ENCODE data around the gene TTC7B. TPM values are rescaled to one million over a fixed set of nuclear protein-coding genes. Genes with fewer than 3 reads are reported as not detected.

The TTC7B gene
- total and polyA plus RNA-seq, 9 of the 15 experiments (the other 6 are each of a cell fraction or from before 2014, with no cell fraction given) = 2.2 to 77.2 (median 36.7) TPM

DNA sequence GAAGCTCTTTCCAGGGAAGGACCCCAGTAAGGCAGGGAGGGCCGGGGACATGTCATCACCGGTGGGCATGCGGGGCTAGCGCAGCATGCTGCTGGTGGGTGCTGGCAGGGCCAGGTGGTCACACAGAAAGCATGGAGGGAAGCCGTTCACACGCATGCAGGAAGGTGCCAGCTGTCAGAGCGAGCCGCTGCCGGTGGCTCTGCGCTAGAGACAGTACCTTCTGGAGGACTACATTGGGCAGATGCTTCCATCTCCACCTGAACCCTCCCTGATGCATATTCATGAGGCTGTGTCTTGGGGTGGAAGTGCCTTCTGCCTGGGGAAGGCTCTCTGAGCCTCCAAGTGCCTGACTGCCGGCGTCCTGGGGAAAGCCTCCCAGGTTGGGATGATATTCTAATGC, 215.6 kb downstream of the TTC7B start:
- BruUV-seq (replicated peaks) = no TSS peak
- in situ Hi-C loops (cut with MboI) (no loop called here), intact Hi-C loops (cut with micrococcal nuclease) (no loop called here)
- H3K79me2 ChIP-seq (ENCODE audit: control insufficient read depth, insufficient read depth, low read length) = no peaks in the 10 kb centered on the region
- DNase-seq (ENCODE audit: extremely low read depth in 1 of 4, low spot score in 3 of 4) = no peak
- H3K9ac ChIP-seq (ENCODE audit: insufficient read depth in 1 of 2, low read depth in 2 of 2, low read length in 2 of 2) = no peak overlapping the region
- ATAC-seq = no peak
- H3K4me1 ChIP-seq (replicated peaks in 1 of 2; ENCODE audit: control insufficient read depth in 2 of 2, insufficient read depth in 2 of 2, low read length in 2 of 2) = peaks cover 0 to 6% of the 10 kb centered on the region in 2 experiments; a peak in 2 of 5 replicates
- FAIRE-seq = no peak
- no peak overlapping the region for H2AFZ ChIP-seq (ENCODE audit: low read depth, low read length)
- H3K27ac ChIP-seq (ENCODE audit: extremely low read depth, low read depth, low read length) = no peak overlapping the region
- H3K9me3 ChIP-seq (replicated peaks; ENCODE audit: control insufficient read depth, insufficient read depth, low read depth, low read length) = no peaks in the 10 kb centered on the region
- 91% methylated on average over 10 of the region's 12 CpGs for WGBS (ENCODE audit: insufficient coverage, low coverage, missing lambda C conversion rate)
- H3K27me3 ChIP-seq (ENCODE audit: control insufficient read depth in 2 of 2, insufficient read depth in 2 of 2, low read length in 2 of 2) = no peaks in the 10 kb centered on the region
- POLR2A ChIA-PET = no interaction called here
- CTCF ChIA-PET (ENCODE audit: low intra/inter-chr PET ratio) = no interaction called here
- H3K9me1 ChIP-seq (ENCODE audit: control insufficient read depth, insufficient read depth, low read length) = no peaks in the 10 kb centered on the region
- H3K36me3 ChIP-seq (ENCODE audit: control insufficient read depth, insufficient read depth, low read length) = no peaks in the 10 kb centered on the region; the same call in 2 of the 3 replicates
- TF ChIP-seq TCF7 (IDR thresholded peaks at IDR 0.05; ENCODE audit: borderline replicate concordance) (no peak), ATF2 (CRISPR knock-in tag; IDR thresholded peaks at IDR 0.05) (no peak), SMAD2 (IDR thresholded peaks at IDR 0.05; ENCODE audit: low read depth, low read length) (no peak), KDM2B (CRISPR knock-in tag; IDR thresholded peaks at IDR 0.05) (no peak), CHD2 (IDR thresholded peaks at IDR 0.05; ENCODE audit: low read depth, low read length) (no peak), KHSRP (IDR thresholded peaks at IDR 0.05) (no peak), ASH1L (IDR thresholded peaks at IDR 0.05; ENCODE audit: borderline replicate concordance, low read depth, partially characterized antibody) (no peak), TAF15 (IDR thresholded peaks at IDR 0.05; ENCODE audit: low read depth, low read length) (no peak), ZBTB8A (IDR thresholded peaks at IDR 0.05; ENCODE audit: partially characterized antibody) (no peak), ZNF133 (CRISPR knock-in tag; IDR thresholded peaks at IDR 0.05) (no peak), HBP1 (CRISPR knock-in tag; IDR thresholded peaks at IDR 0.05) (no peak), FOXJ3 (CRISPR knock-in tag; IDR thresholded peaks at IDR 0.05) (no peak), MCM3 (IDR thresholded peaks at IDR 0.05) (no peak), FOXJ2 (tag; IDR thresholded peaks at IDR 0.05) (no peak), ZNF780A (CRISPR knock-in tag; IDR thresholded peaks at IDR 0.05) (no peak)
- H3K4me3 ChIP-seq = no peak overlapping the region
- H4K20me1 ChIP-seq (replicated peaks; ENCODE audit: control insufficient read depth, insufficient read depth, low read length) = no peaks in the 10 kb centered on the region
- H3K4me2 ChIP-seq (ENCODE audit: insufficient read depth, low read length) = no peak overlapping the region

Measured in K562 (cell line).